ENCODE measurements around the gene MDFI. TPM values are rescaled to one million over a fixed set of nuclear protein-coding genes. Genes with fewer than 3 reads are reported as not detected.

Gene MDFI
- total RNA-seq, 4 donors from 2014 or later, result 1.4 to 6.5 (median 2.3) TPM; not detected in 1

GRCh38 chr6:41674231-41675000 is 36.1 kb downstream of the MDFI start:
- no peaks in the 10 kb centered on the region for H3K4me1 ChIP-seq
- peaks cover 17% of the 10 kb centered on the region for H3K27me3 ChIP-seq
- WGBS, 2 donors (ENCODE audit: low coverage in 1 of 2), result 40 to 96% methylated on average over 1 to 4 of the region's 7 CpGs
- H3K4me3 ChIP-seq, result no peak overlapping the region
- H3K27ac ChIP-seq, result no peak overlapping the region
- ATAC-seq, result no peak
- H3K9me3 ChIP-seq, result no peaks in the 10 kb centered on the region
- TF ChIP-seq POLR2A (IDR thresholded peaks at IDR 0.05) (no peak), POLR2AphosphoS5 (IDR thresholded peaks at IDR 0.05) (no peak), CTCF (IDR thresholded peaks at IDR 0.05) (no peak)
- no peaks in the 10 kb centered on the region for H3K36me3 ChIP-seq

GRCh38 chr6:41675176-41675775 is 37.0 kb downstream of the MDFI start:
- TF ChIP-seq EP300 (IDR thresholded peaks at IDR 0.05), result no peak
- no peak for TF ChIP-seq POLR2A (IDR thresholded peaks at IDR 0.05)
- TF ChIP-seq CTCF (IDR thresholded peaks at IDR 0.05), result no peak
- no peak for TF ChIP-seq POLR2AphosphoS5 (IDR thresholded peaks at IDR 0.05)
- H3K27ac ChIP-seq, result no peak overlapping the region

GRCh38 chr6:41675992-41676391 is 37.7 kb downstream of the MDFI start:
- 85 to 92% methylated on average over 4 to 6 of the region's 6 CpGs for WGBS, 2 donors (ENCODE audit: low coverage in 1 of 2)

More at GRCh38 chr6:41675176-41675775, 37.0 kb downstream of the MDFI start:
- no peaks in the 10 kb centered on the region for H3K9me3 ChIP-seq
- no peak overlapping the region for H3K4me3 ChIP-seq
- no peaks in the 10 kb centered on the region for H3K4me1 ChIP-seq
- ATAC-seq, result no peak
- 78% methylated on average over 4 of the region's 6 CpGs; no CpG with 5 or more reads in 1 of the 2 donors for WGBS, 2 donors (ENCODE audit: low coverage in 1 of 2)
- no peaks in the 10 kb centered on the region for H3K36me3 ChIP-seq
- peaks cover 17% of the 10 kb centered on the region for H3K27me3 ChIP-seq

GRCh38 chr6:41676431-41676830 is 38.2 kb downstream of the MDFI start:
- ATAC-seq, result no peak
- no peaks in the 10 kb centered on the region for H3K9me3 ChIP-seq
- WGBS, 2 donors (ENCODE audit: low coverage in 1 of 2), result 88% methylated on average over 1 of the region's 5 CpGs; no CpG with 5 or more reads in 1 of the 2 donors

More at GRCh38 chr6:41675992-41676391, 37.7 kb downstream of the MDFI start:
- no peak overlapping the region for H3K4me3 ChIP-seq
- H3K27ac ChIP-seq, result no peak overlapping the region
- no peaks in the 10 kb centered on the region for H3K36me3 ChIP-seq
- no peaks in the 10 kb centered on the region for H3K4me1 ChIP-seq
- peaks cover 17% of the 10 kb centered on the region for H3K27me3 ChIP-seq
- TF ChIP-seq POLR2AphosphoS5 (IDR thresholded peaks at IDR 0.05), result no peak
- ATAC-seq, result no peak
- H3K9me3 ChIP-seq, result no peaks in the 10 kb centered on the region

More at GRCh38 chr6:41676431-41676830, 38.2 kb downstream of the MDFI start:
- TF ChIP-seq POLR2AphosphoS5 (IDR thresholded peaks at IDR 0.05), result no peak
- TF ChIP-seq EP300 (IDR thresholded peaks at IDR 0.05), result no peak
- TF ChIP-seq CTCF (IDR thresholded peaks at IDR 0.05), result no peak
- TF ChIP-seq POLR2A (IDR thresholded peaks at IDR 0.05), result no peak
- H3K27me3 ChIP-seq, result peaks cover 17% of the 10 kb centered on the region
- no peaks in the 10 kb centered on the region for H3K4me1 ChIP-seq
- H3K36me3 ChIP-seq, result no peaks in the 10 kb centered on the region
- H3K27ac ChIP-seq, result no peak overlapping the region
- H3K4me3 ChIP-seq, result no peak overlapping the region
